ENCODE measurements around the gene LRRIQ1. TPM values are rescaled to one million over a fixed set of nuclear protein-coding genes. Genes with fewer than 3 reads are reported as not detected.
"Not testable (repeated sequence)": the region's sequence is repeated elsewhere in the genome, so short reads cannot be mapped to it uniquely, and the experiment has no call there.

Gene LRRIQ1
- polyA plus RNA-seq, result under 1 TPM in 2 of 3 donors, not detected in 1; 0.04 to 0.07 TPM

GRCh38 chr12:85036234-85036707, at the start of gene LRRIQ1, which contains the start of gene TSPAN19:
LRRIQ1 (plus strand) TSS chr12:85036351; CDS start chr12:85038177, 1,826 bp downstream.
TSPAN19 (minus strand) TSS chr12:85036277; CDS start chr12:85029946, 6,331 bp downstream.
- WGBS, 3 donors, result 1 to 2% (median 2%) methylated on average over 22 of the region's 22 CpGs
- H3K27ac ChIP-seq (ENCODE audit: low read depth, low read length), result no peak within 1 kb of the TSS

GRCh38 chr12:84986586-84986985, 49.6 kb upstream of the LRRIQ1 start:
- WGBS, 3 donors, result 49 to 71% (median 63%) methylated on average over 3 of the region's 3 CpGs
- no peak overlapping the region for H3K27ac ChIP-seq (ENCODE audit: low read depth, low read length)

GRCh38 chr12:84994426-84994825, 41.7 kb upstream of the LRRIQ1 start:
- H3K27ac ChIP-seq (ENCODE audit: low read depth, low read length), result no peak overlapping the region

- H3K27ac ChIP-seq (ENCODE audit: low read depth, low read length), result no peak overlapping the region
- WGBS, 3 donors, result 61 to 71% (median 64%) methylated on average over 2 of the region's 2 CpGs
These were observed 40.5 kb upstream of the LRRIQ1 start for GRCh38 chr12:84995641-84996040.

- H3K27ac ChIP-seq (ENCODE audit: low read depth, low read length), result no peak overlapping the region
- 36 to 63% (median 59%) methylated on average over 1 of the region's 1 CpG for WGBS, 3 donors
These were observed 39.4 kb upstream of the LRRIQ1 start for GRCh38 chr12:84996759-84997158.

GRCh38 chr12:84998341-84998740, 37.8 kb upstream of the LRRIQ1 start:
- no peak overlapping the region for H3K27ac ChIP-seq (ENCODE audit: low read depth, low read length)

- 69 to 70% (median 70%) methylated on average over 2 of the region's 2 CpGs for WGBS, 3 donors
These were observed 35.4 kb upstream of the LRRIQ1 start for GRCh38 chr12:85000729-85001128.

GRCh38 chr12:85002778-85003296, 33.3 kb upstream of the LRRIQ1 start:
- 70 to 82% (median 80%) methylated on average over 3 of the region's 3 CpGs for WGBS, 3 donors
- H3K27ac ChIP-seq (ENCODE audit: low read depth, low read length), result no peak overlapping the region

More at GRCh38 chr12:85000729-85001128, 35.4 kb upstream of the LRRIQ1 start:
- no peak overlapping the region for H3K27ac ChIP-seq (ENCODE audit: low read depth, low read length)

GRCh38 chr12:85004204-85004603, 31.9 kb upstream of the LRRIQ1 start:
- no peak overlapping the region for H3K27ac ChIP-seq (ENCODE audit: low read depth, low read length)

- WGBS, 3 donors, result 66 to 75% (median 72%) methylated on average over 2 of the region's 2 CpGs
- not testable (repeated sequence) for H3K27ac ChIP-seq (ENCODE audit: low read depth, low read length)
These were observed 31.1 kb upstream of the LRRIQ1 start for GRCh38 chr12:85005047-85005446.

GRCh38 chr12:85005615-85006014, 30.5 kb upstream of the LRRIQ1 start:
- WGBS, 3 donors, result 76 to 93% (median 93%) methylated on average over 1 of the region's 1 CpG

GRCh38 chr12:85006206-85006605, 29.9 kb upstream of the LRRIQ1 start:
- 71 to 75% (median 74%) methylated on average over 1 of the region's 1 CpG for WGBS, 3 donors
- H3K27ac ChIP-seq (ENCODE audit: low read depth, low read length), result no peak overlapping the region

More at GRCh38 chr12:85005615-85006014, 30.5 kb upstream of the LRRIQ1 start:
- H3K27ac ChIP-seq (ENCODE audit: low read depth, low read length), result no peak overlapping the region

- 38 to 46% (median 43%) methylated on average over 4 of the region's 4 CpGs for WGBS, 3 donors
- H3K27ac ChIP-seq (ENCODE audit: low read depth, low read length), result no peak overlapping the region
These were observed 28.3 kb upstream of the LRRIQ1 start for GRCh38 chr12:85007836-85008235.

GRCh38 chr12:85016413-85016812, 19.7 kb upstream of the LRRIQ1 start:
- WGBS, 3 donors, result 45 to 69% (median 57%) methylated on average over 1 of the region's 1 CpG
- no peak overlapping the region for H3K27ac ChIP-seq (ENCODE audit: low read depth, low read length)

- H3K27ac ChIP-seq (ENCODE audit: low read depth, low read length), result no peak overlapping the region
- 71 to 85% (median 79%) methylated on average over 3 of the region's 3 CpGs for WGBS, 3 donors
These were observed 19.0 kb upstream of the LRRIQ1 start for GRCh38 chr12:85017133-85017532.

GRCh38 chr12:85017618-85018017, 18.5 kb upstream of the LRRIQ1 start:
- no peak overlapping the region for H3K27ac ChIP-seq (ENCODE audit: low read depth, low read length)

GRCh38 chr12:85018098-85018497, 18.1 kb upstream of the LRRIQ1 start:
- 16 to 68% (median 41%) methylated on average over 2 of the region's 2 CpGs for WGBS, 3 donors
- H3K27ac ChIP-seq (ENCODE audit: low read depth, low read length), result no peak overlapping the region

GRCh38 chr12:85029456-85029855, 6.7 kb upstream of the LRRIQ1 start:
- H3K27ac ChIP-seq (ENCODE audit: low read depth, low read length), result no peak overlapping the region

GRCh38 chr12:85036733-85037132, 582 bp downstream of the LRRIQ1 start:
- 7 to 20% (median 16%) methylated on average over 3 of the region's 3 CpGs for WGBS, 3 donors
- H3K27ac ChIP-seq (ENCODE audit: low read depth, low read length), result no peak overlapping the region

GRCh38 chr12:85041395-85041794, 5.2 kb downstream of the LRRIQ1 start:
- no peak overlapping the region for H3K27ac ChIP-seq (ENCODE audit: low read depth, low read length)
- 29 to 43% (median 39%) methylated on average over 1 of the region's 1 CpG for WGBS, 3 donors

GRCh38 chr12:85043829-85044228, 7.7 kb downstream of the LRRIQ1 start:
- no peak overlapping the region for H3K27ac ChIP-seq (ENCODE audit: low read depth, low read length)

Data from adipose tissue (tissue), 3 donors.